Nephron progenitor cell (in vitro differentiated cells): ENCODE results near the gene PCNX3.

ENCODE experiments used
- DNase-seq: peaks from one replicate; pipeline ENCODE4 v3.0.0; 2021
- H3K27ac Mint-ChIP-seq: 2 replicates; pipeline ENCODE4 v1.8.0; 2021; ENCODE audit warnings: mild to moderate bottlenecking, moderate library complexity, mixed read lengths
- H3K27me3 Mint-ChIP-seq: 2 replicates; pipeline ENCODE4 v1.8.0; 2021; ENCODE audit warnings: mild to moderate bottlenecking, low read depth, mixed read lengths; ENCODE audit not compliant: poor library complexity
- H3K36me3 Mint-ChIP-seq: 2 replicates; pipeline ENCODE4 v1.8.0; 2021; ENCODE audit warnings: low read depth, mixed read lengths
- H3K4me1 Mint-ChIP-seq: 2 replicates; pipeline ENCODE4 v1.8.0; 2021; ENCODE audit warnings: mixed read lengths
- H3K4me3 Mint-ChIP-seq: 2 replicates; pipeline ENCODE4 v1.8.0; 2021; ENCODE audit warnings: mild to moderate bottlenecking, moderate library complexity, mixed read lengths
- H3K9me3 Mint-ChIP-seq: 2 replicates; pipeline ENCODE4 v1.8.0; 2021; ENCODE audit warnings: mild to moderate bottlenecking, moderate library complexity, mixed read lengths
- TF ChIP-seq, protein P1 (sequence below): fragments of 200-600 bp; sonication (generic); IDR thresholded peaks from 2 replicates; pipeline ENCODE4 v1.5.0; 2021; ENCODE audit warnings: antibody characterized with exemption

PCNX3 gene

DNA sequence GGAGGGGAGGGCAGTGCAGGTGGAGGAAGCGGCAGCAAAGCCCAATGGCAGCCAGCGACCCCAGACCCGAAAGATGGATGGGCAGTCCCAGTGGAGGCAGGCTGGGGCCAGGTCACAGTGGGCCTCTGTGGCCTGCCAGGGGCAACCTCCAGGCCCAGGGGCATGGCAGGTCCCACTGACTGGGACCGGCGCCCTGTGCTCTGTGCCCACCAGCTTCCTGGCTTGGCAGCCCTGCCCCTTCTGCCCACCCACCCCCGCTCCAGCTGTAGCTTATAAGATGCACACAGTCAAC, 15.7 kb upstream of the PCNX3 start:
- Mint-ChIP-seq H3K36me3 (peaks cover 36% of the 10 kb centered on the region), H3K27ac (no peak overlapping the region), H3K9me3 (no peaks in the 10 kb centered on the region), H3K4me1 (peaks cover 3% of the 10 kb centered on the region), H3K4me3 (no peak overlapping the region), H3K27me3 (peaks cover 3% of the 10 kb centered on the region)
- DNase-seq: no peak
- TF ChIP-seq, protein P1, sequence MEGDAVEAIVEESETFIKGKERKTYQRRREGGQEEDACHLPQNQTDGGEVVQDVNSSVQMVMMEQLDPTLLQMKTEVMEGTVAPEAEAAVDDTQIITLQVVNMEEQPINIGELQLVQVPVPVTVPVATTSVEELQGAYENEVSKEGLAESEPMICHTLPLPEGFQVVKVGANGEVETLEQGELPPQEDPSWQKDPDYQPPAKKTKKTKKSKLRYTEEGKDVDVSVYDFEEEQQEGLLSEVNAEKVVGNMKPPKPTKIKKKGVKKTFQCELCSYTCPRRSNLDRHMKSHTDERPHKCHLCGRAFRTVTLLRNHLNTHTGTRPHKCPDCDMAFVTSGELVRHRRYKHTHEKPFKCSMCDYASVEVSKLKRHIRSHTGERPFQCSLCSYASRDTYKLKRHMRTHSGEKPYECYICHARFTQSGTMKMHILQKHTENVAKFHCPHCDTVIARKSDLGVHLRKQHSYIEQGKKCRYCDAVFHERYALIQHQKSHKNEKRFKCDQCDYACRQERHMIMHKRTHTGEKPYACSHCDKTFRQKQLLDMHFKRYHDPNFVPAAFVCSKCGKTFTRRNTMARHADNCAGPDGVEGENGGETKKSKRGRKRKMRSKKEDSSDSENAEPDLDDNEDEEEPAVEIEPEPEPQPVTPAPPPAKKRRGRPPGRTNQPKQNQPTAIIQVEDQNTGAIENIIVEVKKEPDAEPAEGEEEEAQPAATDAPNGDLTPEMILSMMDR: no peak

DNA sequence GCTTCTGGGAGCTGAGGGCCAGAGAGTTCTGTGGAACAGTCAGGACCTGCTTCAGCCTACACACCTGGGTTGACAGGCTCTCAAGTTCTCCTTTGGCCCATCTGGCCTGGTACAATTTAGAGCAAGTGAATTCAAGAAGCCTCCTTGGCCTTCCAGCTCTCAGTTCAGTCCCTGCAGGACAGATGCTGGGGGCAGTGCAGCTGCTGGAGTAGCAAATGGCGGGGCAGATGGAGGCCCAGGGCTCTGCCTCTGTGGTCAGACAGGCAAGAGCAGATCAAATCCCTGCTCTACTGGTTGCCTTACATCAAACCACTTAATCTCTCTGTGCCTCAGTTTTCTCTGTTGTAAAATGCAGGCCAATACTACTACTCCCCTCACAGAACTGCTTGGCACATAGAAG, 11.3 kb upstream of the PCNX3 start:
- Mint-ChIP-seq H3K27me3 (no peaks in the 10 kb centered on the region), H3K4me3 (no peak overlapping the region), H3K27ac (no peak overlapping the region), H3K36me3 (peaks cover 38% of the 10 kb centered on the region), H3K4me1 (peaks cover 12% of the 10 kb centered on the region), H3K9me3 (no peaks in the 10 kb centered on the region)
- no peak for DNase-seq
- TF ChIP-seq, protein P1: no peak

DNA sequence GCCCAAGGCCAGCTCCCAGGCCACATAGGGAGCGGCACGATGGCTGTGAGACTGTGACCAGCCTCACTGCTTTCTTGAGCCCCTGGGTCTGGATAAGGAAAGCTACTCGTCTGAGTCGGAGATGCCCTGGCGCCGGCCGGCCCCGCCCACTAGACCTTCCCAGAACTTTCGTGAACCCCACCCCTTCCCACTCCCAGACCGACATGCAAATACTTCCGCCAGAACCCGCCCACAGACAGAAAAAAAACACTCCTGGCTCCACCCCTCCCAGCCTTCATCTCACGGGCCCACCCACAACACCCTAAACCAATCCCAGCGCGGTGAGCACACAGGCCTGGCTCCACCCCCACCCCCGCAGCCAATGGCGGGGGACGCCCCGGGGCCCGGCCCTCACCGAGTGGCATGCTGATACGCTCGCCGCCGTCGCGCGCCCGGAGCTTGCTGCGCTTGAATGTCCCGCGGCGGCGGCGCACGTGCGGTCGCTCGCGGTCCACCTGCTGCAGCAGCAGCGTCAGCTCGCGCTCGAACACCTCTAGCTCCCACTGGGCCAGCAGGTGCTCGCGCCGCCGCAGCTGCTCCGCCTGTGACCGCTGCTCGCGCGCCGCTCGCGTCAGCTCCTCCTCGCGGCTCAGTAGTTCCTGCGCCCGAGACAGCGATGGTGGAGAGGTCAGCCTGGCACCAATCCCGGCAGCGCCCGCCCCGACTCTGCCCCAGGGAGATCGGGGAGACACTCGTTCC, 8.5 kb upstream of the PCNX3 start:
- peaks cover 44% of the 10 kb centered on the region for H3K36me3 Mint-ChIP-seq
- peak; percentile 96 for DNase-seq
- peaks cover 9% of the 10 kb centered on the region for H3K27me3 Mint-ChIP-seq
- no peak overlapping the region for H3K27ac Mint-ChIP-seq
- H3K9me3 Mint-ChIP-seq: no peaks in the 10 kb centered on the region
- H3K4me3 Mint-ChIP-seq: peak overlapping the region; percentile 55
- TF ChIP-seq, protein P1: no peak
- H3K4me1 Mint-ChIP-seq: peaks cover 36% of the 10 kb centered on the region

DNA sequence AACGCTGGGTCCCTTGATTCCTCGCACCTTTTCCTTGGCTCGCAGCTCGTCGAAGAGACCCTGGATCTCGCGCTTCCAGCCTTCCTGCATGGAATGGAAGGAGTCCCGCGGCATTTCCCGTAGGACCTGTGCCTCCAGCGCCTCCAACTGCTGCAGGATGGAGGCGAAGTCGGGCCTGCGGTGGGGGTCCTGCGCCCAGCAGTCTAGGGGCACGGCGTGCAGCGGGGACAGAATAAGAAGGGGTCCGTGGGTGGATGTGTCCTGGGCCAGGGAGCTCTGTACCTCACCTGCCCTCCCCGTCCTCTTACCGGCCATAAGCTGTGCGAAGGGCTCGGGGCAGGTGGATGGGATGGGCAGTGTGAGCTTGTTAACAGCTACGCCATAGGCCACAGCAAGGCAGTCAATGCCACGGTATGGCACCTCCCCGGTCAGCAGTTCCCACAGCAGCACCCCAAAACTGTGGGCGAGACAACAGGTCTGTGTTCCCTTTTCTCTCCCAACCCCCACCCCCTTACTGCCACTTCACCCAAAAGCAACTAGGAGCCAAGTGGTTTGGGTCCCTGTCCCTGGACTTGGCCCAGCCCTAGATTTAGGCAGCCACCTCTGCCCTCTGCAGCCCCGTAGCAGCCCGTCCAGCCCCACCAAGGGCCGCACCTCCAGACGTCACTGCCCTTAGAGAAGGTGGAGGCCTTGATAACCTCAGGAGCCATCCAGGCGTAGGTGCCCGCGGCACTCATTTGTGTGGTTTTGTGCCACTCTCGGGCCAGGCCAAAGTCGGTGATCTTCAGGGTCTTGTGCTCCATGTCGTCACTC, 7.8 kb upstream of the PCNX3 start:
- Mint-ChIP-seq H3K27ac (no peak overlapping the region), H3K4me3 (peak overlapping the region; percentile 28), H3K9me3 (no peaks in the 10 kb centered on the region), H3K27me3 (peaks cover 9% of the 10 kb centered on the region), H3K4me1 (peaks cover 44% of the 10 kb centered on the region), H3K36me3 (peaks cover 47% of the 10 kb centered on the region)
- TF ChIP-seq, protein P1: no peak
- DNase-seq: no peak

DNA sequence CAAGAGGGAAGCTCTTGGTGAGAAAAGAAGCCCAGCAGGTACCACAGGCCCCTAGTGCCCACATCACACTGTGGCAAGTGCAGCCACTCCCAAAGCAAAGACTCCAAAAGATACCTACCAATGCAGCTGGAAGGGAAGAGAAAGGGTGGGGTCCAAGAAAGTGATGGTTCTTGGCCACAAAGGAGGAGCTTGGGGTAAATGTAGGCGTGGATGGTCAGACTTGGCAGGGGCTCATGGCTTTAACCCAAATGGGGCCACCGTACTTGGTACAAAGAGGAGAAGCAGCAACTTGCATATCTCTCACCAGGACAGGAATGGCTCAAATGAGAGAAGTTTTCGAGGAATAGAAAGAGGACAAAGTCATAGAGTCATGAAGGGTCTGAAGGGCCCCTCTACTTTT, 6.3 kb upstream of the PCNX3 start:
- H3K36me3 Mint-ChIP-seq: peaks cover 34% of the 10 kb centered on the region

More for the DNA sequence above, 6.3 kb upstream of the PCNX3 start:
- Mint-ChIP-seq H3K4me1 (peaks cover 50% of the 10 kb centered on the region), H3K27me3 (peaks cover 9% of the 10 kb centered on the region), H3K4me3 (peak overlapping the region; percentile 14), H3K27ac (no peak overlapping the region), H3K9me3 (no peaks in the 10 kb centered on the region)
- TF ChIP-seq, protein P1: no peak
- DNase-seq: no peak
